Activated naive CD4-positive, alpha-beta T cell treated with Interleukin-2 at 50 U/mL for 16 hours (primary cell): ENCODE results near the gene OR2W3.
A peak's percentile ranks its signal among the peaks of the same experiment; 100 is the strongest.

Source experiments
- DNase-seq: peaks from one replicate; pipeline ENCODE4 v3.0.0-alpha.2; 2020

Gene OR2W3

GRCh38 chr1:247923941-247924340 is 28.6 kb downstream of the OR2W3 start:
- DNase-seq, result no peak

GRCh38 chr1:247924868-247925267 is 29.5 kb downstream of the OR2W3 start, which contains the start of gene OR2AJ1:
Gene OR2AJ1, plus strand, starts transcription at chr1:247924889. Its CDS starts 8,880 bp downstream, at chr1:247933769.
- no peak for DNase-seq

- DNase-seq, result no peak
Observed at GRCh38 chr1:247933989-247934388, 38.6 kb downstream of the OR2W3 start.

- no peak for DNase-seq
Observed at GRCh38 chr1:247935781-247936180, 40.4 kb downstream of the OR2W3 start.

GRCh38 chr1:247936415-247936814 is 41.0 kb downstream of the OR2W3 start:
- DNase-seq, result no peak

GRCh38 chr1:247936965-247937734 is 41.8 kb downstream of the OR2W3 start:
- peak; percentile 64 for DNase-seq

- DNase-seq, result no peak
Observed at GRCh38 chr1:247942624-247943023, 47.2 kb downstream of the OR2W3 start.
